T-helper 17 cell (primary cell): ENCODE data around the gene PP2D1. TPM values are rescaled to one million over a fixed set of nuclear protein-coding genes. Genes with fewer than 3 reads are reported as not detected.

Experiments
- ATAC-seq: fragments of 150-1000 bp; cut with Tn5 transposase; 2 replicates; pipeline ENCODE4 v1.10.0; 2021; ENCODE audit warnings: mild to moderate bottlenecking, moderate library complexity
- DNase-seq, 3 donors: peaks; one replicate each; pipeline versions ENCODE4 v3.0.0 to v3.0.0-alpha.2; 2020 to 2021
- H3K9me3 ChIP-seq: one replicate; pipeline ENCODE4 v1.7.0; 2013; ENCODE audit warnings: low read length, mild to moderate bottlenecking; ENCODE audit not compliant: control insufficient read depth, poor library complexity, severe bottlenecking
- H3K27ac Mint-ChIP-seq: one replicate; pipeline ENCODE4 v1.8.0; 2022; ENCODE audit warnings: mild to moderate bottlenecking, moderate library complexity, mixed read lengths
- H3K27me3 Mint-ChIP-seq: one replicate; pipeline ENCODE4 v1.8.0; 2022; ENCODE audit warnings: mixed read lengths
- H3K36me3 Mint-ChIP-seq: one replicate; pipeline ENCODE4 v1.8.0; 2022; ENCODE audit warnings: low read depth, mixed read lengths
- H3K4me1 Mint-ChIP-seq: one replicate; pipeline ENCODE4 v1.8.0; 2022; ENCODE audit warnings: mild to moderate bottlenecking, mixed read lengths
- H3K4me3 Mint-ChIP-seq: one replicate; pipeline ENCODE4 v1.8.0; 2022; ENCODE audit warnings: mild to moderate bottlenecking, moderate library complexity, mixed read lengths
- total RNA-seq, 4 donors: library from RNA in 2 of 4; stranded (reverse) in 2 of 4; gene quantifications; one replicate each; pipeline ENCODE4 v1.2.3 and lab custom pipeline; 2022 to 2026

Gene PP2D1
- total RNA-seq (not detected), total RNA-seq (lab: John Stamatoyannopoulos, UW) (0 reads per million in 2 donors)

DNA sequence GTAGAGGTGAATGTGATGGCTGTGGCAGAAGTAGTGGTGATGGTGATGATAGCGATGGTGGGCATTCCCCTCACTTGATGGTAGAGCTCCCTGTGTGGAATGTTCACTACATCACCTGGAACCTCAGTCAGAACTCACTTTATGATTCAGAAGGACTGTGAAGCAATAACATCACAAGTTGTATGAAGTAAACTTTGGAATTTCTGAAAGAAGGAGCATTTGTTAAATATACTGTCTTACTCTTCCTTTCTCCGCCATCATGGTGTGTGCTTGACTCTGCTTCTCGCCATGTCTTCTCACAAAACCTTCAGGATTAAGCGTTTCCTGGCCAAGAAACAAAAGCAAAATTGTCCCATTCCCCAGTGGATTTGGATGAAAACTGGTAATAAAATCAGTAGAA lies at the start of gene PP2D1:
PP2D1 (minus strand) TSS at position 101 of the 400 bp plus-strand sequence. CDS start 192 bp downstream, outside the sequence.
- DNase-seq (no peak), ATAC-seq (no peak)
- no peaks in the 10 kb centered on the region for H3K36me3 Mint-ChIP-seq
- H3K4me1 Mint-ChIP-seq = no peaks in the 10 kb centered on the region
- H3K4me3 Mint-ChIP-seq = no peak within 1 kb of the TSS
- H3K27ac Mint-ChIP-seq = no peak within 1 kb of the TSS
- no peaks in the 10 kb centered on the region for H3K9me3 ChIP-seq
- H3K27me3 Mint-ChIP-seq = no peaks in the 10 kb centered on the region

DNA sequence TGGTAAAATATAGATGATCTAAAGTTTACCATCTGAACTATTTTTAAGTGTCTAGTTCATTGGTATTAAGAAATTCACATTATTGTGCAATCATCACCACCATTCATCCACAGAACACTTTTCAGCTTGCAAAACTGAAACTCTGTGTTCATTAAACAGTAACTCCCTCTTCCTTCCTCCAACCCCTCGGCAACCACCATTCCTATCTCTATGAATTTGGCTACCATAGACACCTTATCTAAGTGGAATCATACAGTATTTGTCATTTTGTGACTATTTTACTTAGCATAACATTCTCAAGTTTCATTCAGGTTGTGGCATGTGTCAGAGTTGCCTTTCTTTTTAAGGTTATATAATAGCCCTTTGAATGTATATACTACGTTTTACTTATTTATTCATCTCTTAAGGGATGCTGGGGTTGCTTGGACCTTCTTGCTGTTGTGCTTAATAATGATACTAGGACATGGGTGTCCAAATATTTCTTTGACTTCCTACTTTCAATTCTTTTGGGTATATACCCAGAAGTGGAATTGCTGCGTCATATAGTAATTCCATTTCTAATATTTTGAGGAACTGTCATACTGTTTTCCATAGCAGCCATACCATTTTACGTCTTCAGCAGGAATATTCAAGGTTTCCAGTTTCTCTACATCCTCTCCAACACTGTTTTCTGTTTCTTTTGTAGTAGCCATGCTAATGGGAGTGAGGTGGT lies 49.1 kb upstream of the PP2D1 start:
- no peaks in the 10 kb centered on the region for H3K27me3 Mint-ChIP-seq
- ATAC-seq = peak; percentile 65
- H3K36me3 Mint-ChIP-seq = peaks cover 3% of the 10 kb centered on the region

GRCh38 chr3:20059929-20060328 lies 47.9 kb upstream of the PP2D1 start:
- Mint-ChIP-seq H3K27ac (no peak overlapping the region), H3K27me3 (no peaks in the 10 kb centered on the region), H3K36me3 (peaks cover 3% of the 10 kb centered on the region), H3K4me1 (peaks cover 40% of the 10 kb centered on the region), H3K4me3 (no peak overlapping the region)
- DNase-seq = no peak
- no peak for ATAC-seq
- H3K9me3 ChIP-seq = no peaks in the 10 kb centered on the region

More for the DNA sequence above, 49.1 kb upstream of the PP2D1 start:
- no peaks in the 10 kb centered on the region for H3K9me3 ChIP-seq
- DNase-seq = no peak
- Mint-ChIP-seq H3K4me3 (peak overlapping the region; percentile 83), H3K27ac (no peak overlapping the region), H3K4me1 (peaks cover 48% of the 10 kb centered on the region)

GRCh38 chr3:20057612-20058180 lies 45.6 kb upstream of the PP2D1 start:
- no peak for ATAC-seq
- Mint-ChIP-seq H3K4me3 (no peak overlapping the region), H3K4me1 (peaks cover 27% of the 10 kb centered on the region), H3K36me3 (peaks cover 3% of the 10 kb centered on the region), H3K27me3 (no peaks in the 10 kb centered on the region), H3K27ac (no peak overlapping the region)
- no peak for DNase-seq
- H3K9me3 ChIP-seq = no peaks in the 10 kb centered on the region

DNA sequence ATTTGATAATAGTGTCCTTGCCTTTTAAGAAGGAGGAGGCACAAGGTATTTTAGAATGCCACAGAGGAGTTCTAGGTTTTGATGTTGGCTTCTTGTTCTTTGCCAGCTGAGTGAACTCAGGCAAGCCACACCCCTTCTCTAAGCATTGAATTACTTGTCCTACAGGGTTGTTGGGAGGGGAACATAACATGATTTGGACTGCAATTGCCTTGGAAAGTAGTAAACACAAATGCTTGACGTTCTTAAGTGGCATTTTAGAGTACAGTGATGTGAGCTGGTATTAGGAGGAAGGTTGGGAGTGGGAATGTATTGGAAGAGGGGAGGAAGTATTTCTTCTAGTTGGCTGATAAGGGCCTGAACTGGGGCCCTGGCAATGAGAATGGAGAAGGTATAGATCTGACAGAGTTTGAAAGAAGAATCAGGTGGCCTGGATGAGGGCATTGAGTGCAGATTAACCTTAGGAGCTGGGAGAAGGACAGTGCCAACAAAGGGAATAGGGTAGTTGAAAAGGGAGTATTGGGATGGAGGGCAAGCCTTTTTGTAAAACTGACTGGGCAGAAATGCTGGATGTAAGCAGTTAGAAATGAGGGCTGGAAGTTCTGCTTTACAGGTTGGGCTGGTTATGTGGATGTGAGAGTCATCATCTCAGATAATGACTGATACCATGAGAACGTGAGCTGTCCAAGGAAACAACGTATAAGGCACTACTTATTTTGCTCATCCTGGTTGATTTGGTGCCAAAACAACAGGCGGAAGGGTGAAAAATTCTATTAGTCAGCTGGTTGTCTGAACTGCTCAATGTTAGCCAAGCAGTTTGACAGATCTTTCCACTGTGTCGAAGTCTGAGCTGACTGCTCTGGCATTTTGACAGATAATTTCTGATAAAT lies 44.9 kb upstream of the PP2D1 start:
- H3K9me3 ChIP-seq = no peaks in the 10 kb centered on the region
- Mint-ChIP-seq H3K27me3 (no peaks in the 10 kb centered on the region), H3K4me1 (peaks cover 28% of the 10 kb centered on the region), H3K27ac (no peak overlapping the region), H3K36me3 (peaks cover 3% of the 10 kb centered on the region), H3K4me3 (no peak overlapping the region)
- DNase-seq (no peak), ATAC-seq (no peak)

DNA sequence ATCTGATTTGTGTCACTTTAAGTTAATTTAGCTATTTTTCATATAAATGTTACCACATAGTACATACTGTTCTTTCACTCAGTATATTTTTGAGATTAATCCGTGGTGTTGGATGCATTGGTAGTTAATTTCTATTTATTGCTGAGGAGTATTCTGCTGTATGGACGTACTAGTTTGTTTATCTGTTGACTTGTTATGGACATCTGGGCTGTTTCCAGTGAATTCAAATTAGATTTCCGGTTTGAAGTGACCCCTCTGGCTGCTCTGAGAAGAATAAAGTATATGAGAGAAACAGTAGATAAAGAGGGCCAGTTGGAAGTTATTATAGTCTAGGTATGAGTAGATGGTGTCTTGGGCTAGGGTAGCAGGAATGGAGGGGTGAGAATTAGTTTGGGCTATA lies 43.8 kb upstream of the PP2D1 start:
- no peak overlapping the region for H3K27ac Mint-ChIP-seq
- no peaks in the 10 kb centered on the region for H3K9me3 ChIP-seq
- no peak for ATAC-seq
- peaks cover 3% of the 10 kb centered on the region for H3K36me3 Mint-ChIP-seq
- H3K27me3 Mint-ChIP-seq = no peaks in the 10 kb centered on the region
- DNase-seq = no peak
- H3K4me1 Mint-ChIP-seq = peaks cover 32% of the 10 kb centered on the region
- H3K4me3 Mint-ChIP-seq = no peak overlapping the region

GRCh38 chr3:20055020-20055775 lies 43.1 kb upstream of the PP2D1 start:
- H3K27ac Mint-ChIP-seq = no peak overlapping the region
- no peaks in the 10 kb centered on the region for H3K27me3 Mint-ChIP-seq
- no peak overlapping the region for H3K4me3 Mint-ChIP-seq
- DNase-seq (no peak), ATAC-seq (peak; percentile 44)
- no peaks in the 10 kb centered on the region for H3K9me3 ChIP-seq
- H3K4me1 Mint-ChIP-seq = peaks cover 34% of the 10 kb centered on the region
- peaks cover 3% of the 10 kb centered on the region for H3K36me3 Mint-ChIP-seq

GRCh38 chr3:20054549-20054987 lies 42.5 kb upstream of the PP2D1 start:
- peaks cover 35% of the 10 kb centered on the region for H3K4me1 Mint-ChIP-seq
- H3K27me3 Mint-ChIP-seq = no peaks in the 10 kb centered on the region
- DNase-seq (peak in 2 of 3 donors; percentile 24 to 60), ATAC-seq (peak; percentile 86)
- H3K9me3 ChIP-seq = no peaks in the 10 kb centered on the region
- H3K36me3 Mint-ChIP-seq = no peaks in the 10 kb centered on the region
- no peak overlapping the region for H3K4me3 Mint-ChIP-seq
- no peak overlapping the region for H3K27ac Mint-ChIP-seq

DNA sequence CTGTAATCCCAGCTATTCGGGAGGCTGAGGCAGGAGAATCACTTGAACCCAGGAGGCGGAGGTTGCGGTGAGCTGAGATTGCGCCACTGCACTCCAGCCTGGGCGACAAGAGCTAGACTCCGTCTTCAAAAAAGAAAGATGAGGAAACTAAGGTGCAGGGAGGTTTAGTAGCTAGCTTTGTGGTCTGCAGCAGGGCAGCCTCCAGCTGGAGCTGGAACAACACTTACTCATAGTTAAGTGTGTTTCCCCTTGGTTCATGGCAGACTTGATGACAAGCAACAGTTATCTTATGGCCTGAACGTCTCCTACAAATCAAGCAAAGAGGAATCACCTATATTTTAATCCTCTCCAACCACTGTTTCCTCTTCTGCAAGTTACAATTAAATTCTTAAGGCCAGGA lies 40.8 kb upstream of the PP2D1 start:
- DNase-seq (no peak), ATAC-seq (no peak)
- Mint-ChIP-seq H3K27ac (peak overlapping the region; percentile 92), H3K4me3 (peak overlapping the region; percentile 36), H3K36me3 (no peaks in the 10 kb centered on the region), H3K27me3 (no peaks in the 10 kb centered on the region), H3K4me1 (peaks cover 46% of the 10 kb centered on the region)
- H3K9me3 ChIP-seq = no peaks in the 10 kb centered on the region

DNA sequence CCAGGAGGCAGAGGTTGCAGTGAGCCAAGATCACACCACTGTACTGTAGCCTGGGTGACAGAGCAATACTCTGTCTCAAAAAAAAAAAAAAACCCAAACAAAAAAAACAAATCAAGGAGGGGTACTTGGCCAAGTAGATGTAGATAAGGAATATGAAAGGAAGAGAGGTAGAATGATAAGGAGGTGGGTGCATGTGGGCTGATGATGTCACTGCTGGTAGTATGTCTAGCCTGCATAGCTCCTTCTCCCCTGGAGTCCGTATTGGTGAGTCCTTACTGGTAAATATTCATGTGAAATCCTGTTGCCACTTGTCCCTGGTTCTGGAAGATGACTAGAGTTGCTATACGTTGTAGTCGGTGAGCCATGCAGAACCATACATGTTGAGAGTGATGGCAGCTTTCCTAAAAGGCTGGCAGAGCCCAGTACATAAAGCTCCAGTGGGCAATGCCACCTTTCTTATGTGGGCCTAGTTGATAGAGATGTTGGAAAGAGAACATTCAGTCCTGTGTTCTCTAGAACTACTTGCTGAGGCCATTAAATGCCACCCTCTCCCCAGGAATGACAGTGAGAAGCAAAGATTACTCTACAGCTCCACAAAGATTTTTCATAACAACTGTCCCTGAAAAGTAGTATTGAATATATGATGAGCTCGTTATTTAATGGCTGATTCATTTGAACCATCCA lies 39.2 kb upstream of the PP2D1 start:
- Mint-ChIP-seq H3K4me3 (peak overlapping the region; percentile 67), H3K36me3 (no peaks in the 10 kb centered on the region), H3K27ac (peak overlapping the region; percentile 92), H3K4me1 (peaks cover 55% of the 10 kb centered on the region), H3K27me3 (no peaks in the 10 kb centered on the region)
- DNase-seq (no peak), ATAC-seq (peak; percentile 51)
- no peaks in the 10 kb centered on the region for H3K9me3 ChIP-seq

GRCh38 chr3:20047976-20048883 lies 36.2 kb upstream of the PP2D1 start:
- ATAC-seq = no peak
- Mint-ChIP-seq H3K36me3 (no peaks in the 10 kb centered on the region), H3K4me3 (peak overlapping the region; percentile 68), H3K4me1 (peaks cover 74% of the 10 kb centered on the region), H3K27me3 (no peaks in the 10 kb centered on the region), H3K27ac (peak overlapping the region; percentile 92)
- no peaks in the 10 kb centered on the region for H3K9me3 ChIP-seq
- DNase-seq = no peak
